IMR-90 (cell line): ENCODE results near the gene MKKS. TPM values are rescaled to one million over a fixed set of nuclear protein-coding genes. Genes with fewer than 3 reads are reported as not detected.
A peak's percentile ranks its signal among the peaks of the same experiment; 100 is the strongest.

Source experiments
- ATAC-seq: fragments of 200-7000 bp; cut with Tn5 transposase; 2 replicates; pipeline ENCODE4 v1.9.1; 2020; ENCODE audit warnings: low read depth, mild to moderate bottlenecking, moderate library complexity
- BruUV-seq: library from RNA; stranded (reverse); fragments of 400-500 nt; replicated peaks from 2 replicates; lab custom pipeline; 2021; lab: Mats Ljungman, UMichigan
- CTCF ChIA-PET: fragments of 300-600 bp; formaldehyde crosslinking; extraction: SDS; loops from one replicate; lab custom pipeline; 2021; ENCODE audit warnings: antibody characterized with exemption; lab: Yijun Ruan, JAX
- POLR2A ChIA-PET: fragments of 300-600 bp; sonication (Branson Sonifier 250); formaldehyde crosslinking; loops from one replicate; lab custom pipeline; 2022; ENCODE audit warnings: antibody characterized with exemption; ENCODE audit not compliant: unreplicated experiment; lab: Charles Lee
- DNase-seq: peaks from one replicate; pipeline ENCODE4 v3.0.0; 2013
- H2AFZ ChIP-seq: replicated peaks from 2 replicates; pipeline ENCODE3; 2013; ENCODE audit warnings: low read length, mild to moderate bottlenecking; ENCODE audit not compliant: poor library complexity
- H2AK5ac ChIP-seq: 2 replicates; pipeline ENCODE4 v1.6.1; 2013; ENCODE audit warnings: low read depth, low read length, inconsistent platforms
- H2AK9ac ChIP-seq: replicated peaks from 2 replicates; pipeline ENCODE3; 2013; ENCODE audit warnings: mild to moderate bottlenecking, low read depth, low read length, moderate library complexity; ENCODE audit not compliant: poor library complexity
- H2BK120ac ChIP-seq: 2 replicates; pipeline ENCODE4 v1.6.1; 2013; ENCODE audit warnings: low read depth, low read length, inconsistent platforms
- H2BK15ac ChIP-seq: 3 replicates; pipeline ENCODE4 v1.6.1; 2013; ENCODE audit warnings: low read depth, low read length, inconsistent platforms
- H2BK20ac ChIP-seq: 2 replicates; pipeline ENCODE4 v1.6.1; 2013; ENCODE audit warnings: low read depth, mild to moderate bottlenecking, inconsistent platforms, low read length, moderate library complexity
- H2BK5ac ChIP-seq: 2 replicates; pipeline ENCODE4 v1.6.1; 2013; ENCODE audit warnings: mild to moderate bottlenecking, low read depth, low read length, inconsistent platforms; ENCODE audit not compliant: poor library complexity, severe bottlenecking
- H3K14ac ChIP-seq: replicated peaks from 2 replicates; pipeline ENCODE4 v1.6.1; 2013; ENCODE audit warnings: low read depth, low read length, inconsistent platforms
- H3K18ac ChIP-seq: 2 replicates; pipeline ENCODE4 v1.6.1; 2013; ENCODE audit warnings: low read depth, low read length, control low read depth
- H3K23ac ChIP-seq: 2 replicates; pipeline ENCODE4 v1.6.1; 2013; ENCODE audit warnings: low read depth, low read length, inconsistent platforms
- H3K27ac ChIP-seq: 2 replicates; pipeline ENCODE4 v1.5.1; 2013; ENCODE audit warnings: mild to moderate bottlenecking, control low read depth, low read length; ENCODE audit not compliant: insufficient read depth
- H3K27me3 ChIP-seq: 2 replicates; pipeline ENCODE4 v1.6.1; 2013; ENCODE audit warnings: low read length; ENCODE audit not compliant: control insufficient read depth, insufficient read depth
- H3K36me3 ChIP-seq: 2 replicates; pipeline ENCODE4 v1.6.1; 2013; ENCODE audit warnings: low read length, mixed read lengths; ENCODE audit not compliant: control insufficient read depth, insufficient read depth
- H3K4ac ChIP-seq: 2 replicates; pipeline ENCODE4 v1.6.1; 2013; ENCODE audit warnings: low read depth, low read length, inconsistent platforms
- H3K4me1 ChIP-seq: 2 replicates; pipeline ENCODE4 v1.6.1; 2013; ENCODE audit warnings: low read length, mixed read lengths; ENCODE audit not compliant: control insufficient read depth, insufficient read depth
- H3K4me2 ChIP-seq: 2 replicates; pipeline ENCODE4 v1.6.1; 2013; ENCODE audit warnings: low read depth, mild to moderate bottlenecking, control low read depth, low read length, moderate library complexity
- H3K4me3 ChIP-seq: 2 replicates; pipeline ENCODE4 v1.5.1; 2013; ENCODE audit warnings: low read depth, mild to moderate bottlenecking, control low read depth, low read length, moderate library complexity; ENCODE audit not compliant: insufficient read depth
- H3K56ac ChIP-seq: 2 replicates; pipeline ENCODE4 v1.6.1; 2013; ENCODE audit warnings: low read length, inconsistent platforms; ENCODE audit not compliant: insufficient read depth; ENCODE audit errors: extremely low read depth
- H3K79me1 ChIP-seq, 2 experiments: 2 replicates each; pipeline ENCODE4 v1.6.1; 2013; ENCODE audit warnings: low read length in 2 of 2, inconsistent platforms in 1 of 2, low read depth in 1 of 2
- H3K9ac ChIP-seq: 2 replicates; pipeline ENCODE4 v1.6.1; 2013; ENCODE audit warnings: low read depth, low read length, control low read depth
- H3K9me1 ChIP-seq: 2 replicates; pipeline ENCODE4 v1.6.1; 2013; ENCODE audit warnings: low read length, inconsistent platforms; ENCODE audit not compliant: insufficient read depth
- H3K9me3 ChIP-seq: 2 replicates; pipeline ENCODE4 v1.6.1; 2013; ENCODE audit warnings: low read length; ENCODE audit not compliant: control insufficient read depth, insufficient read depth
- H4K20me1 ChIP-seq: 2 replicates; pipeline ENCODE4 v1.6.1; 2013; ENCODE audit warnings: low read length, inconsistent platforms; ENCODE audit not compliant: insufficient read depth
- H4K5ac ChIP-seq: 2 replicates; pipeline ENCODE4 v1.6.1; 2013; ENCODE audit warnings: mild to moderate bottlenecking, low read depth, low read length, control low read depth
- H4K8ac ChIP-seq, 2 experiments: 2 replicates each; pipeline ENCODE4 v1.6.1; 2013; ENCODE audit warnings: low read depth in 2 of 2, low read length in 2 of 2, control low read depth in 1 of 2, inconsistent platforms in 1 of 2
- H4K91ac ChIP-seq: 2 replicates; pipeline ENCODE4 v1.6.1; 2013; ENCODE audit warnings: low read depth, low read length, inconsistent platforms; ENCODE audit not compliant: insufficient read depth
- BHLHE40 ChIP-seq: fragments of 150-350 bp; IDR thresholded peaks from 2 replicates; pipeline ENCODE4 v1.6.1; 2016; ENCODE audit warnings: mild to moderate bottlenecking, low read depth, low read length
- CEBPB ChIP-seq: IDR thresholded peaks from 2 replicates; pipeline ENCODE4 v1.6.1; 2012; ENCODE audit warnings: low read depth, low read length, improper control_type of control experiment
- CHD1 ChIP-seq: IDR thresholded peaks from 2 replicates; pipeline ENCODE4 v1.6.1; 2012; ENCODE audit warnings: low read depth, low read length, improper control_type of control experiment
- CTCF ChIP-seq: conservative IDR thresholded peaks from 2 replicates; pipeline ENCODE4 v1.5.1; 2012; ENCODE audit warnings: mild to moderate bottlenecking, low read depth, low read length, improper control_type of control experiment
- ELK1 ChIP-seq: fragments of 150-350 bp; IDR thresholded peaks from 2 replicates; pipeline ENCODE4 v1.6.1; 2016; ENCODE audit warnings: low read depth, mild to moderate bottlenecking, low read length, moderate library complexity, borderline replicate concordance
- FOS ChIP-seq: fragments of 150-350 bp; IDR thresholded peaks from 2 replicates; pipeline ENCODE4 v1.6.1; 2016; ENCODE audit warnings: low read depth, low read length
- MAZ ChIP-seq: IDR thresholded peaks from 2 replicates; pipeline ENCODE4 v1.6.1; 2012; ENCODE audit warnings: low read depth, mild to moderate bottlenecking, low read length, improper control_type of control experiment, moderate library complexity, borderline replicate concordance
- POLR2A ChIP-seq: IDR thresholded peaks from 2 replicates; pipeline ENCODE4 v1.6.1; 2012; ENCODE audit warnings: mild to moderate bottlenecking, low read depth, low read length
- RAD21 ChIP-seq: IDR thresholded peaks from 2 replicates; pipeline ENCODE4 v1.6.1; 2012; ENCODE audit warnings: low read length, improper control_type of control experiment
- RCOR1 ChIP-seq: IDR thresholded peaks from 2 replicates; pipeline ENCODE4 v1.6.1; 2012; ENCODE audit warnings: mild to moderate bottlenecking, low read length, improper control_type of control experiment; ENCODE audit not compliant: insufficient replicate concordance
- RFX5 ChIP-seq: IDR thresholded peaks from 2 replicates; pipeline ENCODE4 v1.8.0; 2012; ENCODE audit warnings: low read depth, mild to moderate bottlenecking, low read length, moderate library complexity
- SMC3 ChIP-seq: fragments of 150-350 bp; IDR thresholded peaks from 2 replicates; pipeline ENCODE4 v1.6.1; 2016; ENCODE audit warnings: low read depth, mild to moderate bottlenecking, antibody characterized with exemption, low read length, moderate library complexity
- WGBS, 2 experiments: methylation state at CpG; one replicate each; pipeline versions ENCODE4 v1.1.5 to v1.1.7; 2013; ENCODE audit warnings: missing lambda C conversion rate in 2 of 2; ENCODE audit not compliant: insufficient read length in 1 of 2; ENCODE audit errors: extremely low coverage in 2 of 2; 5-methylcytosine and 5-hydroxymethylcytosine counted together
- dilution Hi-C: fragments of 300-500 bp; cut with HindIII; formaldehyde crosslinking; loops from one replicate; pipeline ENCODE4 v1.14.3; 2018; ENCODE audit warnings: low sequenced_read_pairs; ENCODE audit not compliant: unreplicated experiment
- in situ Hi-C: fragments of 300-500 bp; cut with MboI; formaldehyde crosslinking; loops from 3 replicates; pipeline ENCODE4 v1.14.3; 2019; ENCODE audit warnings: low sequenced_read_pairs, inconsistent platforms, mixed read lengths
- intact Hi-C: fragments of 100-400 bp; cut with micrococcal nuclease; formaldehyde crosslinking; loops from 2 replicates; pipeline ENCODE4 v1.10.0; 2022
- polyA plus RNA-seq, 3 experiments: library from polyadenylated mRNA; depleted of rRNA; stranded (reverse); fragments of >200 nt; gene quantifications; 2 replicates each; pipeline ENCODE4 v1.2.3, GENCODE V29; 2012; ENCODE audit warnings: low replicate concordance in 1 of 3
- total RNA-seq: library from RNA; depleted of rRNA; stranded (reverse); fragments of >200 nt; gene quantifications from 2 replicates; pipeline ENCODE4 v1.2.3, GENCODE V29; 2012

Gene MKKS
- total and polyA plus RNA-seq, 2 of the 4 experiments (the other 2 are of a cell fraction) = 6.9 to 7.5 TPM

- in situ Hi-C loops = no loop called here
- H4K91ac ChIP-seq = no peak overlapping the region
- H4K20me1 ChIP-seq = no peaks in the 10 kb centered on the region
- ChIA-PET CTCF (no interaction called here), POLR2A (no interaction called here)
- 0 out of 2 replicates have a peak overlapping the region, but pooled peaks have one; percentile 5 for H2BK20ac ChIP-seq
- H3K9me1 ChIP-seq = no peaks in the 10 kb centered on the region
- ATAC-seq (peak; percentile 66), DNase-seq (peak; percentile 64)
- H3K18ac ChIP-seq = peak overlapping the region; percentile 38; the same call in 1 of the 2 replicates
- H2BK15ac ChIP-seq = no peak overlapping the region
- H4K5ac ChIP-seq = no peak overlapping the region
- no peak overlapping the region for H2AK5ac ChIP-seq
- no peak overlapping the region for H4K8ac ChIP-seq
- H3K4me3 ChIP-seq = no peak overlapping the region
- no peak overlapping the region for H2AFZ ChIP-seq
- TF ChIP-seq CHD1 = no peak
- TF ChIP-seq RFX5 = no peak
- no peak for TF ChIP-seq SMC3
- TF ChIP-seq CEBPB = no peak
- TF ChIP-seq FOS = no peak
- no peak for TF ChIP-seq CTCF
- TF ChIP-seq ELK1 = no peak
- TF ChIP-seq MAZ = no peak
- no peak for TF ChIP-seq POLR2A
- TF ChIP-seq RCOR1 = no peak
- no peak for TF ChIP-seq RAD21
- no peak for TF ChIP-seq BHLHE40
- no peaks in the 10 kb centered on the region for H3K79me1 ChIP-seq
- BruUV-seq = no TSS peak
- no CpG with 5 or more reads among the region's 2 CpGs for WGBS, 2 experiments
- 0 out of 2 replicates have a peak, but pooled peaks cover 1% of the 10 kb centered on the region for H3K4me1 ChIP-seq
- H2BK120ac ChIP-seq = no peak overlapping the region
- dilution Hi-C loops = no loop called here
- no peaks in the 10 kb centered on the region for H3K9me3 ChIP-seq
- no peaks in the 10 kb centered on the region for H3K36me3 ChIP-seq
- H2AK9ac ChIP-seq = no peak overlapping the region
- no peak overlapping the region for H3K9ac ChIP-seq
- no peak overlapping the region for H3K4ac ChIP-seq
- H3K14ac ChIP-seq = no peak overlapping the region
- H3K27ac ChIP-seq = no peak overlapping the region
- H2BK5ac ChIP-seq = no peak overlapping the region
- no peak overlapping the region for H3K56ac ChIP-seq
- peak overlapping the region; percentile 81; the same call in 1 of the 2 replicates for H3K4me2 ChIP-seq
- intact Hi-C loops = loop anchor here (2.0 to 5.0 kb wide), 3 partner anchors 141 to 381 kb away; partner anchors contain the start of gene SNAP25
- H3K23ac ChIP-seq = no peak overlapping the region
- H3K27me3 ChIP-seq = no peaks in the 10 kb centered on the region; the same call in 1 of the 2 replicates
These were observed 74.4 kb downstream of the MKKS start for GRCh38 chr20:10359621-10360040.
